HepG2 (cell line): Measurements from ENCODE around the gene SAMD14. TPM values are rescaled to one million over a fixed set of nuclear protein-coding genes. Genes with fewer than 3 reads are reported as not detected.

Experiments
- BORCS8-MEF2B ChIP-seq: sonication (generic); formaldehyde crosslinking; IDR thresholded peaks from 2 replicates; pipeline ENCODE4 v1.8.0; 2022; ENCODE audit warnings: mild to moderate bottlenecking, missing genetic modification reagents
- CBX1 ChIP-seq: IDR thresholded peaks from one replicate; pipeline ENCODE4 v1.6.1; 2016; ENCODE audit warnings: antibody characterized with exemption, low read depth
- GABPA ChIP-seq, 2 experiments: IDR thresholded peaks; 2 replicates each; pipeline ENCODE4 v1.6.1; 2011 to 2016; ENCODE audit warnings: low read depth in 2 of 2, low read length in 1 of 2, missing biosample characterization in 1 of 2, missing genetic modification characterization in 1 of 2
- GATAD2A ChIP-seq: IDR thresholded peaks from 2 replicates; pipeline ENCODE4 v1.6.1; 2016
- HNRNPL ChIP-seq: fragments of 200-400 bp; formaldehyde crosslinking; IDR thresholded peaks from 2 replicates; pipeline ENCODE4 v1.6.1; 2017; ENCODE audit warnings: mild to moderate bottlenecking, low read depth, low read length
- HOXA3 ChIP-seq: sonication (generic); formaldehyde crosslinking; IDR thresholded peaks from 2 replicates; pipeline ENCODE4 v1.5.0; 2020; ENCODE audit warnings: missing genetic modification reagents
- IRF2 ChIP-seq: IDR thresholded peaks from 2 replicates; pipeline ENCODE4 v1.6.1; 2018; ENCODE audit warnings: missing genetic modification reagents, missing compliant biosample characterization
- KLF9 ChIP-seq: IDR thresholded peaks from 2 replicates; pipeline ENCODE4 v1.6.1; 2016; ENCODE audit warnings: low read depth
- MBD4 ChIP-seq: IDR thresholded peaks from 2 replicates; pipeline ENCODE4 v1.6.1; 2012; ENCODE audit warnings: low read length, inconsistent platforms, borderline replicate concordance
- SALL2 ChIP-seq: sonication (generic); formaldehyde crosslinking; IDR thresholded peaks from 2 replicates; pipeline ENCODE4 v1.8.1; 2023; ENCODE audit warnings: mild to moderate bottlenecking, missing genetic modification reagents, inconsistent platforms
- SMC3 ChIP-seq: IDR thresholded peaks from 2 replicates; pipeline ENCODE4 v1.6.1; 2011; ENCODE audit warnings: low read length, improper control_type of control experiment
- XRCC5 ChIP-seq: fragments of 200-400 bp; formaldehyde crosslinking; optimal IDR thresholded peaks from 2 replicates; pipeline ENCODE3; 2017; ENCODE audit warnings: mild to moderate bottlenecking, low read length
- ZNF138 ChIP-seq: sonication (generic); formaldehyde crosslinking; IDR thresholded peaks from 2 replicates; pipeline ENCODE4 v1.5.0; 2020; ENCODE audit warnings: mild to moderate bottlenecking, low read depth, missing genetic modification reagents
- polyA plus RNA-seq, 8 experiments: library from polyadenylated mRNA; depleted of rRNA in 3 of 8; stranded (reverse) in 7 of 8; unstranded in 1 of 8; fragments of >200 nt; fragmentation: Illumina TruSeq in 4 of 8; extraction: Trizol in 4 of 8; gene quantifications; 2 replicates each; pipeline versions ENCODE4 v1.2.1 to v1.2.3, GENCODE V29; 2011 to 2016; ENCODE audit warnings: low read depth in 4 of 8, missing spikeins in 1 of 8, mixed read lengths in 1 of 8; ENCODE audit not compliant: insufficient read depth in 1 of 8
- total RNA-seq, 5 experiments: library from RNA; depleted of rRNA; stranded (reverse); fragments of >200 nt; fragmentation: Illumina TruSeq; extraction: Trizol; gene quantifications; 2 replicates each; pipeline ENCODE4 v1.2.3, GENCODE V29; 2016; ENCODE audit warnings: low read depth in 1 of 5
- TF ChIP-seq, protein P1 (sequence below): sonication (generic); formaldehyde crosslinking; IDR thresholded peaks from 2 replicates; pipeline ENCODE4 v1.5.0; 2020; ENCODE audit warnings: mild to moderate bottlenecking, missing genetic modification reagents, borderline replicate concordance
- TF ChIP-seq, protein P2 (sequence below): sonication (generic); formaldehyde crosslinking; IDR thresholded peaks from 2 replicates; pipeline ENCODE4 v1.5.1; 2020; ENCODE audit warnings: mild to moderate bottlenecking, missing genetic modification reagents, moderate library complexity
- TF ChIP-seq, protein P3 (sequence below): sonication (generic); formaldehyde crosslinking; IDR thresholded peaks from 2 replicates; pipeline ENCODE4 v1.5.0; 2020; ENCODE audit warnings: mild to moderate bottlenecking, missing genetic modification reagents, moderate library complexity

Gene SAMD14
- total and polyA plus RNA-seq, 2 of the 13 experiments (the other 11 are each of a cell fraction or from before 2014, with no cell fraction given), result 0.07 to 0.22 TPM

GRCh38 chr17:50079334-50080095, 50.4 kb downstream of the SAMD14 start (continued):
- TF ChIP-seq KLF9 (CRISPR knock-in tag), result no peak
- TF ChIP-seq BORCS8-MEF2B (CRISPR knock-in tag), result peak; percentile 83
- no peak for TF ChIP-seq GABPA (IDR thresholded peaks at IDR 0.05; ENCODE audit: low read depth, low read length)
- TF ChIP-seq GABPA (CRISPR knock-in tag; IDR thresholded peaks at IDR 0.05; ENCODE audit: low read depth), result no peak
- 0 out of 2 replicates have a peak, but pooled peaks have one; percentile 17 for TF ChIP-seq SALL2
- peak; percentile 9; the same call in 1 of the 2 replicates for TF ChIP-seq SMC3
- TF ChIP-seq XRCC5, result peak; percentile 100
- TF ChIP-seq IRF2 (CRISPR knock-in tag), result 0 out of 2 replicates have a peak, but pooled peaks have one; percentile 21
- TF ChIP-seq, protein P1, sequence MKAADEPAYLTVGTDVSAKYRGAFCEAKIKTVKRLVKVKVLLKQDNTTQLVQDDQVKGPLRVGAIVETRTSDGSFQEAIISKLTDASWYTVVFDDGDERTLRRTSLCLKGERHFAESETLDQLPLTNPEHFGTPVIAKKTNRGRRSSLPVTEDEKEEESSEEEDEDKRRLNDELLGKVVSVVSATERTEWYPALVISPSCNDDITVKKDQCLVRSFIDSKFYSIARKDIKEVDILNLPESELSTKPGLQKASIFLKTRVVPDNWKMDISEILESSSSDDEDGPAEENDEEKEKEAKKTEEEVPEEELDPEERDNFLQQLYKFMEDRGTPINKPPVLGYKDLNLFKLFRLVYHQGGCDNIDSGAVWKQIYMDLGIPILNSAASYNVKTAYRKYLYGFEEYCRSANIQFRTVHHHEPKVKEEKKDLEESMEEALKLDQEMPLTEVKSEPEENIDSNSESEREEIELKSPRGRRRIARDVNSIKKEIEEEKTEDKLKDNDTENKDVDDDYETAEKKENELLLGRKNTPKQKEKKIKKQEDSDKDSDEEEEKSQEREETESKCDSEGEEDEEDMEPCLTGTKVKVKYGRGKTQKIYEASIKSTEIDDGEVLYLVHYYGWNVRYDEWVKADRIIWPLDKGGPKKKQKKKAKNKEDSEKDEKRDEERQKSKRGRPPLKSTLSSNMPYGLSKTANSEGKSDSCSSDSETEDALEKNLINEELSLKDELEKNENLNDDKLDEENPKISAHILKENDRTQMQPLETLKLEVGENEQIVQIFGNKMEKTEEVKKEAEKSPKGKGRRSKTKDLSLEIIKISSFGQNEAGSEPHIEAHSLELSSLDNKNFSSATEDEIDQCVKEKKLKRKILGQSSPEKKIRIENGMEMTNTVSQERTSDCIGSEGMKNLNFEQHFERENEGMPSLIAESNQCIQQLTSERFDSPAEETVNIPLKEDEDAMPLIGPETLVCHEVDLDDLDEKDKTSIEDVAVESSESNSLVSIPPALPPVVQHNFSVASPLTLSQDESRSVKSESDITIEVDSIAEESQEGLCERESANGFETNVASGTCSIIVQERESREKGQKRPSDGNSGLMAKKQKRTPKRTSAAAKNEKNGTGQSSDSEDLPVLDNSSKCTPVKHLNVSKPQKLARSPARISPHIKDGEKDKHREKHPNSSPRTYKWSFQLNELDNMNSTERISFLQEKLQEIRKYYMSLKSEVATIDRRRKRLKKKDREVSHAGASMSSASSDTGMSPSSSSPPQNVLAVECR (CRISPR knock-in tag), result peak; percentile 57
- TF ChIP-seq, protein P2, sequence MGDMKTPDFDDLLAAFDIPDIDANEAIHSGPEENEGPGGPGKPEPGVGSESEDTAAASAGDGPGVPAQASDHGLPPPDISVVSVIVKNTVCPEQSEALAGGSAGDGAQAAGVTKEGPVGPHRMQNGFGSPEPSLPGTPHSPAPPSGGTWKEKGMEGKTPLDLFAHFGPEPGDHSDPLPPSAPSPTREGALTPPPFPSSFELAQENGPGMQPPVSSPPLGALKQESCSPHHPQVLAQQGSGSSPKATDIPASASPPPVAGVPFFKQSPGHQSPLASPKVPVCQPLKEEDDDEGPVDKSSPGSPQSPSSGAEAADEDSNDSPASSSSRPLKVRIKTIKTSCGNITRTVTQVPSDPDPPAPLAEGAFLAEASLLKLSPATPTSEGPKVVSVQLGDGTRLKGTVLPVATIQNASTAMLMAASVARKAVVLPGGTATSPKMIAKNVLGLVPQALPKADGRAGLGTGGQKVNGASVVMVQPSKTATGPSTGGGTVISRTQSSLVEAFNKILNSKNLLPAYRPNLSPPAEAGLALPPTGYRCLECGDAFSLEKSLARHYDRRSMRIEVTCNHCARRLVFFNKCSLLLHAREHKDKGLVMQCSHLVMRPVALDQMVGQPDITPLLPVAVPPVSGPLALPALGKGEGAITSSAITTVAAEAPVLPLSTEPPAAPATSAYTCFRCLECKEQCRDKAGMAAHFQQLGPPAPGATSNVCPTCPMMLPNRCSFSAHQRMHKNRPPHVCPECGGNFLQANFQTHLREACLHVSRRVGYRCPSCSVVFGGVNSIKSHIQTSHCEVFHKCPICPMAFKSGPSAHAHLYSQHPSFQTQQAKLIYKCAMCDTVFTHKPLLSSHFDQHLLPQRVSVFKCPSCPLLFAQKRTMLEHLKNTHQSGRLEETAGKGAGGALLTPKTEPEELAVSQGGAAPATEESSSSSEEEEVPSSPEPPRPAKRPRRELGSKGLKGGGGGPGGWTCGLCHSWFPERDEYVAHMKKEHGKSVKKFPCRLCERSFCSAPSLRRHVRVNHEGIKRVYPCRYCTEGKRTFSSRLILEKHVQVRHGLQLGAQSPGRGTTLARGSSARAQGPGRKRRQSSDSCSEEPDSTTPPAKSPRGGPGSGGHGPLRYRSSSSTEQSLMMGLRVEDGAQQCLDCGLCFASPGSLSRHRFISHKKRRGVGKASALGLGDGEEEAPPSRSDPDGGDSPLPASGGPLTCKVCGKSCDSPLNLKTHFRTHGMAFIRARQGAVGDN, result peak; percentile 61
- no peak for TF ChIP-seq MBD4
- 0 out of 2 replicates have a peak, but pooled peaks have one; percentile 22 for TF ChIP-seq GATAD2A
- TF ChIP-seq ZNF138 (CRISPR knock-in tag), result no peak
- peak; percentile 92 for TF ChIP-seq CBX1
- TF ChIP-seq HOXA3 (CRISPR knock-in tag), result peak; percentile 60; the same call in 1 of the 2 replicates
- TF ChIP-seq HNRNPL, result peak; percentile 97
- TF ChIP-seq, protein P3, sequence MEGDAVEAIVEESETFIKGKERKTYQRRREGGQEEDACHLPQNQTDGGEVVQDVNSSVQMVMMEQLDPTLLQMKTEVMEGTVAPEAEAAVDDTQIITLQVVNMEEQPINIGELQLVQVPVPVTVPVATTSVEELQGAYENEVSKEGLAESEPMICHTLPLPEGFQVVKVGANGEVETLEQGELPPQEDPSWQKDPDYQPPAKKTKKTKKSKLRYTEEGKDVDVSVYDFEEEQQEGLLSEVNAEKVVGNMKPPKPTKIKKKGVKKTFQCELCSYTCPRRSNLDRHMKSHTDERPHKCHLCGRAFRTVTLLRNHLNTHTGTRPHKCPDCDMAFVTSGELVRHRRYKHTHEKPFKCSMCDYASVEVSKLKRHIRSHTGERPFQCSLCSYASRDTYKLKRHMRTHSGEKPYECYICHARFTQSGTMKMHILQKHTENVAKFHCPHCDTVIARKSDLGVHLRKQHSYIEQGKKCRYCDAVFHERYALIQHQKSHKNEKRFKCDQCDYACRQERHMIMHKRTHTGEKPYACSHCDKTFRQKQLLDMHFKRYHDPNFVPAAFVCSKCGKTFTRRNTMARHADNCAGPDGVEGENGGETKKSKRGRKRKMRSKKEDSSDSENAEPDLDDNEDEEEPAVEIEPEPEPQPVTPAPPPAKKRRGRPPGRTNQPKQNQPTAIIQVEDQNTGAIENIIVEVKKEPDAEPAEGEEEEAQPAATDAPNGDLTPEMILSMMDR (CRISPR knock-in tag), result peak; percentile 96
